HG03064 (cell line): ENCODE measurements around the gene BNIP1.

ENCODE experiments used
- ATAC-seq: cut with Tn5 transposase; IDR thresholded peaks from one replicate; pipeline ENCODE4 v1.9.1; 2021; ENCODE audit warnings: low read depth; ENCODE audit not compliant: unreplicated experiment

The BNIP1 gene

DNA sequence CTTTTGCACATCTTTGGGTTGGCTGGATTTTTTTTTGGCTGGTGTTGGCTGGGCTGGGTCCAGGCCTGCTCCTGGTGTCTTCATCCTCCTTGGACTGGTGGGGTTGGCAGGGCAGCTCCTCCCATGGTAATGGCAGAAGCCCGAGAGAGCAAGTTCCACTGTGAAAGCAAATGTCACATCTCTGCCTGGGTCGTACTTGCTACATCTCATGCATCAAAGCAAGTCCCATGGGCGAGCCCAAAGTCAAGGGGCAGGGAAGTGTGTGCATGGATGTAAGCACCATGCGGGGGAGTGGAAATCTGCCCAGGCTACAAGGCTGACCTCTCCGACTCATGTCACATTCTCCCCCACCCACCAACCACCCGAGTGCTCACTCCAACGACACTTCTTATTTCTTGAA lies 64.0 kb downstream of the BNIP1 start:
- ATAC-seq = no peak

DNA sequence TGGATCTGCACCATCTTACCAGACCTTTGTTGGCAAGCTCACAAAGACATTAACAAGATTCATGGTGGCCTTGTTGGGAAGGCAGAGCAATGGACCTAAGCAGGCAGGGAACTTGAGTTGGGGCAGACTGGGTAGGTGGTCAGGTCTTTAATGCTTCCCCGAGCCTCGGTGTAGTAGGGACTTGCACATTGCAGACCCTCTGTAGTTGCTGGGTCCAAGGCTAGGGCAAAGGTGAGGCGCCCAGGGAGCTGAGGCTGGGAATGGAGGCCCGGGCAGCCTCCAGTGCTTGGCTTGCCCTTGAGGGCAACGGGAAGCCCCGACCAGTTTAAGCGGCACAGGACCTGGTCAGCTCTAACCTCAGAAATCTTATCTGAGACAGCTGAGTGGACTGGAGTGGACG lies 66.5 kb downstream of the BNIP1 start:
- no peak for ATAC-seq

GRCh38 chr5:173211284-173211683 lies 67.0 kb downstream of the BNIP1 start:
- no peak for ATAC-seq

DNA sequence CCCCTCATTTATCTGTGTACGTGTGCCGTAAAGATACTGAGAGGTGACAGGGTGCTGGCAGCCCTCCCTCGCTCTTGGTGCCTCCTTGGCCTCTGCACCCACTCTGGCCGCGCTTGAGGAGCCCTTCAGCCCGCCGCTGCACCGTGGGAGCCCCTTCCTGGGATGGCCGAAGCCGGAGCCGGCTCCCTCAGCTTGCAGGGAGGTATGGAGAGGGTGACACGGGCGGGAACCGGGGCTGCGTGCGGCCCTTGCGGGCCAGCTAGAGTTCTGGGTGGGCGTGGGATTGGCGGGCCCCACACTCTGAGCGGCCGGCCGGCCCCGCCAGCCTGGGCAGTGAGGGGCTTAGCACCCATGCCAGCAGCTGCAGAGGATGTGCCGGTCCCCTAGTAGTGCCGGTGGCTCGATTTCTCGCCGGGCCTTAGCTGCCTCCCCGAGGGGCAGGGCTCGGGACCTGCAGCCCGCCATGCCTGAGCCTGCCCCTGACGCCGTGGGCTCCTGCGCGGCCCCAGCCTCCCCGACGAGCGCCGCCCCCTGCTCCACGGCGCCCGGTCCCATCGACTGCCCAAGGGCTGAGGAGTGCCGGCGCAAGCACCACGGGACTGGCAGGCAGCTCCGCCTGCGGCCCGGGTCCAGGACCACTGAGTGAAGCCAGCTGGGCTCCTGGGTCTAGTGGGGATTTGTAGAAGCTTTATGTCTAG lies 69.1 kb downstream of the BNIP1 start:
- no peak for ATAC-seq
